HG02678 (cell line): ENCODE results near the gene AAGAB.
"Not testable (repeated sequence)": the region's sequence is repeated elsewhere in the genome, so short reads cannot be mapped to it uniquely, and the experiment has no call there.

Source experiments
- ATAC-seq: cut with Tn5 transposase; IDR thresholded peaks from one replicate; pipeline ENCODE4 v1.9.1; 2021; ENCODE audit warnings: mild to moderate bottlenecking, moderate library complexity; ENCODE audit not compliant: unreplicated experiment

The AAGAB gene

GRCh38 chr15:67253549-67254237 lies 768 bp downstream of the AAGAB start:
- ATAC-seq = no peak

DNA sequence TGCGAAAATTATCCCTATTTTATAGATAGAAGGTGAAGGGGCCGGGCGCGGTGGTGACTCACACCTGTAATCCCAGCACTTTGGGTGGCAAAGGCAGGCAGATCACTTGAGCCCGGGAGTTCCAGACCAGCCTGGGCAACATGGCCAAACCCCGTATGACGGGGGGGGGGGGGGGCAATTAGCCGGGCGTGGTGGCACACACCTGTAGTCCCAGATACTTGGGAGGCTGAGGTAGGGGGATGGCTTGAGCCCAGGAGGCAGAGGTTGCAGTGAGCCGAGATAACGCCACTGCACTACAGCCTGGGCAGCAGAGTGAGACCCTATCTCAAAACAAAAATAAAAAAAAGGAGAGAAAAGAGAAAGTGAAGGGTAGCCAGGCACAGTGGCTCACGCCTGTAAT lies 1.4 kb downstream of the AAGAB start:
- ATAC-seq = no peak

DNA sequence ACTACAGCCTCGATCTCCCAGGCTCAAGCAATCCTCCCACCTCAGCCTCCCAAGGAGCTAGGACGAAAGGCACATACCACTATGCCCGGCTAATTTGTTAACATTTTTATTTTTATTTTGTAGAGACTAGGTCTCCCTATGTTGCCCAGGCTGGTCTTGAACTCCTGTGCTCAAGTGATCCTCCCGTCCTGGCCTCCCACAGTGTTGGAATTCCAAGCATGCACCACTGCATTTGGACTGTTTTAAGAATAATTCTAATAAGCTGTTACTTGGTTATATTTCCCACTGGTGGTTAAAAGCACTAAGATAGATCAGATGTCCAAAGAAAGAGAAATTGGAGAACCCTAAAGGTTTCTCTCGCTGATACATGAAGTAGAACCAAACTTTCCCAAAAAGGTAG lies 3.1 kb downstream of the AAGAB start:
- ATAC-seq = no peak

DNA sequence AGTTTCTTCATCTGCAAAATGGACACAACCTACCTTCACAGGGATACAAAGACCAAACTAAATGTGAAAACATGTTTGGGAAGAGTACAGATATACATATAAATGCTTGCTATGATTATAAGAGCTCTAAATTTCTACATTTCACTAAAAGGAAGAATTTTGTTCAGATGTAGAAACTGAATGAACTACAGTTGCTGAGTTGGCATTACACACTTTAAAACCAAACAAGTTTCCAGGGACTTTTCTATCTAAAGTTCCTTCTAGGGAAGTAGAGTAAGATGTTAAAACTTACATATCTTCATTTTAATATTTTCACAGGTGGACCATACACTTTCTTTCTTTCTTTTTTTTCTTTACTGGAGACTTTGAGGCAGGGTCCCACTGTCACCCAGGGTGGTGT lies 4.6 kb downstream of the AAGAB start:
- ATAC-seq = no peak

GRCh38 chr15:67248011-67248505 lies 6.4 kb downstream of the AAGAB start:
- no peak for ATAC-seq

DNA sequence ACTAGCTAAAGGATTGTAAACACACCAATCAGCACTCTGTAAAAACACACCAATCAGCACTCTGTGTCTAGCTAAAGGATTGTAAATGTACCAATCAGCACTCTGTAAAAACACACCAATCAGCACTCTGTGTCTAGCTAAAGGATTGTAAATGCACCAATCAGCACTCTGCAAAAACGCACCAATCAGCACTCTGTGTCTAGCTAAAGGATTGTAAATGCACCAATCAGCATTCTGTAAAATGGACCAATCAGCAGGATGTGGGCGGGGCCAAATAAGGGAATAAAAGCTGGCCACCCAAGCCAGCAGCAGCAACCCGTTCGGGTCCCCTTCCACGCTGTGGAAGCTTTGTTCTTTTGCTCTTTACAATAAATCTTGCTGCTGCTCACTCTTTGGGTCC lies 7.9 kb downstream of the AAGAB start:
- not testable (repeated sequence) for ATAC-seq

GRCh38 chr15:67244971-67245478 lies 9.4 kb downstream of the AAGAB start:
- ATAC-seq = no peak

GRCh38 chr15:67242708-67243111 lies 11.8 kb downstream of the AAGAB start:
- no peak for ATAC-seq

- ATAC-seq = peak; percentile 84
These were observed 13.2 kb downstream of the AAGAB start for GRCh38 chr15:67241132-67241855.

DNA sequence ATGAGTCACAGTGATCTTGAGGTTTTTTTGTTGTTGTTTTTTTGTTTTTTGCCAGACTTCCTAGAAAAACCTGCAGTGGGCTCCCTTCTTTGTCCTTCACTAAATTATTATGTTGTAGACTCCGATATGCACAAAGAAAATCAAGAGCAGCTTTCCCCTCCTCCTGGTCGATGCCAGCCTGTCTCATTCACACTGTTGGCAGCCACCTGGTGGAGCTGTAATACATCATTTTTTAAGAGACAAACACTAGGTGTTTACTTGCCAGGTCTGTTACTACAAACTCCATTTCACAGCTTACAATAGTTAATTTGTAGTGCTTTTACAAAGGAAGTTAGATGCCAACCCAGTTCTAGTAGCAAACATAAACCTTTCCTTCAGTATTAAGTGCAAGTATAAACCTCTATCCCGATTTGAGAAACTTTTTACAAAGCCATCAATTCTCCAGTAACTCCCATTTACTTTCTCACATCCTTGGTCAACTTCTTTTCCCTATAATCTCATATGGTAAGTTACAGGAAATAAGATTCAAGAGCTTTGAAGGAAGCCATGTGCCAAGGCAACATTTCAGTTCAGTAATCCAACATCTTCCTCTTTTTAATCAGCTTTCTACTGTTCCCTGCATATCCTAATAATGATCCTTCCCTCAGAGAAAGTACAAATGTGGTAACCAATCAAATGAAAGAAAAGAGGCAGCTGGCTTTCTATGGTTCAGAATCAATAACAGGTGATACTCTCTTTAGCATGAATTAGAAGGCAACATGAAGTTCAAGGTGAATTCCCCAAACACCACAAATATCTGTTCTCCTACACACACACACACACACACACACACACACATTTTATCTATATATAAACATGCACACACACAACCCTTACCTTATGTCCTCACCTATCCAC lies 14.0 kb downstream of the AAGAB start:
- peak; percentile 7 for ATAC-seq

- ATAC-seq = no peak
These were observed 21.9 kb downstream of the AAGAB start for GRCh38 chr15:67232591-67232990.

- no peak for ATAC-seq
These were observed 24.0 kb downstream of the AAGAB start for GRCh38 chr15:67230504-67230903.

DNA sequence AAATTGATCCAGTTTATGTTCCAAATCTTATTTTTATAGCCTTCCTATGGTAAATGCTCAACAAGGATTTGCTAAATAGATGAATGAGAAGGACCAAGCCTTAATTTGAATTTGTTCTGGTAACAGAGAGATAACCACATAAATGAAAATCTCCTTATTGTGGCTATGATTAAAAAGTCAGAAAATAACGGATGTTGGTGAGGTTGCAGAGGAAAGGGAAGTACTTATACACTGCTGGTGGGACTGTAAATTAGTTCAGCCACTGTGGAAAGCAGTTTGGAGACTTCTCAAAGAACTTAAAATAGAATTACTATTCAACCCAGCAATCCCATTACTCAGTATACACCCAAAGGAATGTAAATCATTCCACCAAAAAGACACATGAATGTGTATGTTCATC lies 26.2 kb downstream of the AAGAB start:
- no peak for ATAC-seq

GRCh38 chr15:67227846-67228245 lies 26.6 kb downstream of the AAGAB start:
- no peak for ATAC-seq

DNA sequence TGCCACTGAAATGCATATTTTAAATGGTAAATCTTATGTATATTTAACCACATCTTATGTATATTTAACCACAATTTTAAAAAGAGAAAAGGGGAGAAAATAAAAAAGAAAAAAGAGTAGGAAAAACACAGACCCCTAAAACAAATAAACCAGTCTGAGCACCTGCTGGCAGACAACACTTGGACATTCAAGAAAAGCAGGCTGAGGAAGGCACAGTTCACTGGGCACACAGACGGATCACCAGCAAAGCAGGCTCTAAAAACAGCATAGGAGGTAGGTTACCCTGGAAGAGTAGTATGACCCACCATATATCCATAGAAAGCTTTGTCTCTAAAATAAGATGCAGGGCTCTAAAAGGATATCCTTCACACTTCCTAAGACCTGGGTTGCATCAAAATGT lies 27.0 kb downstream of the AAGAB start:
- ATAC-seq = no peak

- no peak for ATAC-seq
These were observed 29.1 kb downstream of the AAGAB start for GRCh38 chr15:67225336-67225735.

DNA sequence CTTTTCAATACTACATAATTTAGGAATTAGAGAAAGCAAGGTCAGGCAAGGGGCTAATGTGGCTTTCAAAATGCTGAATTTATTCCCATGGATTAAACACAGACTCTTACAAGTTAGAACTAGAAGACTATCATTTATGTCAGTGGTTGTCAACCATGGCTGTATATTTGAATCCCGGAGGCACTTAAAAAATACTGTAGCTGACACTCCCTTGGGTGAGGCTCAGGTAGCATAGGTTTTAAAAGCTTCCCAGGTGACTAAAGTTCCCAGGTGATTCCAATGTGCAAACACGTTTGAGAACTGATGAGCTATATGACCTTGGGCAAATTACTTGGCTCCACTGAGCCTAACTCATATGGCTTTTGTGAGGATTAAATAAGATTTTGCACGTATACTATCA lies 29.6 kb downstream of the AAGAB start:
- ATAC-seq = no peak

GRCh38 chr15:67219288-67219687 lies 35.2 kb downstream of the AAGAB start:
- ATAC-seq = no peak

- ATAC-seq = no peak
These were observed 36.0 kb downstream of the AAGAB start for GRCh38 chr15:67218428-67218827.

GRCh38 chr15:67216859-67217258 lies 37.6 kb downstream of the AAGAB start:
- no peak for ATAC-seq

- ATAC-seq = no peak
These were observed 39.4 kb downstream of the AAGAB start for GRCh38 chr15:67215102-67215501.
